ENCODE results near the gene ANXA11.

GRCh38 chr10:80132299-80133139 lies 72.8 kb downstream of the ANXA11 start, which contains the start of gene PLAC9:
- no peak for TF ChIP-seq CTCF (IDR thresholded peaks at IDR 0.05)
- TF ChIP-seq EP300 (IDR thresholded peaks at IDR 0.05) = no peak

All from esophagus muscularis mucosa (tissue), 3 donors.